ENCODE measurements around the gene SLC6A1.

The SLC6A1 gene

DNA sequence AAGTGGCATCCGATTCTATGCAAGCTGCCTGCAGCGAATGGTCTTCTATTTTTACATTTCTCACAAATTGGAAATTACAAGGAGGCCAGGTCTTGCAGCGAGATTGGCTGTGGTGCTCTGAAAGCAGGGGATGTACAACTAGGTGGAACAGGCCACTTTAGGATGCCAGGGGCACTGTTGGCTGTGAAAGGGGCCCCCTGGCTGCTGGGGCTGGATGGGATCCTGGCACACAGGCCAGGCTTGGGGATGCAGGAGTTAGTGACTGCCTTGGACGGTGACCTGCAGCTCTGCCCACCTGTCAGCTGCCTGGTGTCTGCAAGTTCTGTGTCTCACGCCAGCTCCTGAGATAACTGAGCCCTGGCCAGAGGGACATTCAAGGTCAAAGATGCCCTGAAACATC lies 4.6 kb downstream of the SLC6A1 start:
- DNase-seq (ENCODE audit: low read depth) = no peak
- H3K4me3 ChIP-seq (ENCODE audit: low read depth, low read length) = no peak overlapping the region
- TF ChIP-seq, protein P1, sequence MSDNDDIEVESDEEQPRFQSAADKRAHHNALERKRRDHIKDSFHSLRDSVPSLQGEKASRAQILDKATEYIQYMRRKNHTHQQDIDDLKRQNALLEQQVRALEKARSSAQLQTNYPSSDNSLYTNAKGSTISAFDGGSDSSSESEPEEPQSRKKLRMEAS (IDR thresholded peaks at IDR 0.05; ENCODE audit: low read depth, low read length) = no peak
- TF ChIP-seq POLR2A (IDR thresholded peaks at IDR 0.05; ENCODE audit: extremely low read depth, insufficient read length) = no peak
- TF ChIP-seq MYC (IDR thresholded peaks at IDR 0.05; ENCODE audit: low read depth, low read length) = no peak
- TF ChIP-seq, protein P2, sequence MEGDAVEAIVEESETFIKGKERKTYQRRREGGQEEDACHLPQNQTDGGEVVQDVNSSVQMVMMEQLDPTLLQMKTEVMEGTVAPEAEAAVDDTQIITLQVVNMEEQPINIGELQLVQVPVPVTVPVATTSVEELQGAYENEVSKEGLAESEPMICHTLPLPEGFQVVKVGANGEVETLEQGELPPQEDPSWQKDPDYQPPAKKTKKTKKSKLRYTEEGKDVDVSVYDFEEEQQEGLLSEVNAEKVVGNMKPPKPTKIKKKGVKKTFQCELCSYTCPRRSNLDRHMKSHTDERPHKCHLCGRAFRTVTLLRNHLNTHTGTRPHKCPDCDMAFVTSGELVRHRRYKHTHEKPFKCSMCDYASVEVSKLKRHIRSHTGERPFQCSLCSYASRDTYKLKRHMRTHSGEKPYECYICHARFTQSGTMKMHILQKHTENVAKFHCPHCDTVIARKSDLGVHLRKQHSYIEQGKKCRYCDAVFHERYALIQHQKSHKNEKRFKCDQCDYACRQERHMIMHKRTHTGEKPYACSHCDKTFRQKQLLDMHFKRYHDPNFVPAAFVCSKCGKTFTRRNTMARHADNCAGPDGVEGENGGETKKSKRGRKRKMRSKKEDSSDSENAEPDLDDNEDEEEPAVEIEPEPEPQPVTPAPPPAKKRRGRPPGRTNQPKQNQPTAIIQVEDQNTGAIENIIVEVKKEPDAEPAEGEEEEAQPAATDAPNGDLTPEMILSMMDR (IDR thresholded peaks at IDR 0.05; ENCODE audit: low read depth, low read length) = no peak

DNA sequence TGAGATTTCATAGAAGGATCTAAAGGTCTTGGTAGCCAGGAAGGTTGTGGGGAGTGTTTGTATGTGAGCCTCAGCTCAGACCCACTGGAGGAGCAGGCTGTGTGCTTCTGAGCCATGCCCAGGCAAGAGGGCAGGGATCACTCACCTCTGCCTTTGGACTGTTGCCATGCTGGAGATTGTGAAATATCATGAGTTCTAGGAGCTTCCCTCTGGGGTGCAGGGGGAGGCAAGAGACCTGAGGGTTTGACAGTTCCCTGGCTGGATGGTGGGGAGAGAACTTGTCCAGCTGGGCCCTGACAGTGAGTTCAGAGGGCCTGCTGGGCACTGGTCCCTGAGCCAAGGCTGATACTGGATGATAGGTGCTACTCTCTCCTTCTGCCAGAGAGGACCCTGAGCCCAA lies 6.0 kb downstream of the SLC6A1 start:
- no peak for DNase-seq (ENCODE audit: low read depth)
- no peak overlapping the region for H3K4me3 ChIP-seq (ENCODE audit: low read depth, low read length)
- TF ChIP-seq MYC (IDR thresholded peaks at IDR 0.05; ENCODE audit: low read depth, low read length) = no peak
- TF ChIP-seq, protein P1 (IDR thresholded peaks at IDR 0.05; ENCODE audit: low read depth, low read length) = no peak
- TF ChIP-seq, protein P2 (IDR thresholded peaks at IDR 0.05; ENCODE audit: low read depth, low read length) = no peak
- TF ChIP-seq POLR2A (IDR thresholded peaks at IDR 0.05; ENCODE audit: extremely low read depth, insufficient read length) = no peak

DNA sequence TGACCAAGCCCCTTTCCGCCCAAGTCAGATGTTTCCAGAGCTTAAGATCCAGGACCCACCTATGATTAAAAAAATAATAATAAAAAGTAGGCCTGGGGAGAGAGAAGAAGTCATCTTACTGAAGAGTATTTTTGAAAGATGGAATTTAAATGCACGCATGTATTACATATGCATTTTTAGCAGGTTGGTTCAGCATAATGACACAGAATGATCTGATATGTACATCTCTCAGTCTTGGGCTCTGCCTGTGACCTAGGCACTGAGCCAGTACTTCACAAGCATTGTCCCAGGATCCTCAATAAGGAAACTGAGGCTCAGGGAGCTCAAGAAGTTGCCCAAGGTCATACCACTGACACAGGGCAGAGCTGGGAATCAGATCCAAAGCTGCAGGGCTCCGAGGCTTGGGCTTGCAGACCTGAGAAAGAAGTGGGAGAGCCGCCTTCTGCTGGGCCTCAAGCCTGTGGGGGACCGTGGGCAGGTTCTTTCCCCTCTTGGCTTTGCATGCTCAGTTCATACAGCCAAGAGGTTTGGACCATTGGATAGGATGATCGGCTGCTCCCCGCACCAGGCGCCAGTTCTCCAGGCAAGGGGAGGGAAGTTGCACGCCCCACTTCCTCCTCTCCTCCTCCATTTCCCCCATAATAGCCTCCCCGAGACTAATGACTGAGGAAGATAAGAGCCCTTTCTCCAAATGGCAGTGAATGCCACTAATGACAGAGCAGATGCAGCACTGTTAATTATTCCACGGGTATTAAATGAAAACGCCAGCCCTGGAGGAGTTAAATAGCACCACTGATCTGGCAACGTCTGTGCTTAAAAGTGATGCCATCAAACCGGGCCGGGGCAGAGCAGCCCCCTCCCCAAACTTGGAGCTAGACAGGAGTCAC lies 6.9 kb downstream of the SLC6A1 start:
- TF ChIP-seq MYC (IDR thresholded peaks at IDR 0.05; ENCODE audit: low read depth, low read length) = no peak
- H3K4me3 ChIP-seq (ENCODE audit: low read depth, low read length) = no peak overlapping the region
- DNase-seq (ENCODE audit: low read depth) = no peak

DNA sequence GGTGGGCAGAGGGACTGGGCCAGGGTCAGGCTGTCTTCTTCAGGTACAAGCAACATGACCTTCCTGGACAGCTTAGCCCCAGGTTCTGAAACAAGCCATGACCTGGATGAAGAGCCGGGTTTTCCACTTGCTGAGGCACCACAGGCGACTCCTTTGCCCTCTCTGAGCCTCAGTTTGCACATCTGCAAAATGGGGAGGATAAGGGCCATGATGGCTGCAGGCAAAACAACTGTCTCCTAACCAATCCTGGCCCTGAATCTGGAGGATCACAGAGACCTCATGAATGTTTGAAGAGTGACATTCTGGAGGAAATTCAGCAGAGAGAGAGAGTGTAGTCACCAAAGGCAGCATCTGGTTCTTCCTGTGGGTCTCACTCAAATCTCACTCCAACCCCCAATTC lies 8.0 kb downstream of the SLC6A1 start:
- no peak for DNase-seq (ENCODE audit: low read depth)
- H3K4me3 ChIP-seq (ENCODE audit: low read depth, low read length) = no peak overlapping the region
- TF ChIP-seq, protein P2 (IDR thresholded peaks at IDR 0.05; ENCODE audit: low read depth, low read length) = no peak
- TF ChIP-seq POLR2A (IDR thresholded peaks at IDR 0.05; ENCODE audit: extremely low read depth, insufficient read length) (no peak), MYC (IDR thresholded peaks at IDR 0.05; ENCODE audit: low read depth, low read length) (no peak)
- TF ChIP-seq, protein P1 (IDR thresholded peaks at IDR 0.05; ENCODE audit: low read depth, low read length) = no peak

DNA sequence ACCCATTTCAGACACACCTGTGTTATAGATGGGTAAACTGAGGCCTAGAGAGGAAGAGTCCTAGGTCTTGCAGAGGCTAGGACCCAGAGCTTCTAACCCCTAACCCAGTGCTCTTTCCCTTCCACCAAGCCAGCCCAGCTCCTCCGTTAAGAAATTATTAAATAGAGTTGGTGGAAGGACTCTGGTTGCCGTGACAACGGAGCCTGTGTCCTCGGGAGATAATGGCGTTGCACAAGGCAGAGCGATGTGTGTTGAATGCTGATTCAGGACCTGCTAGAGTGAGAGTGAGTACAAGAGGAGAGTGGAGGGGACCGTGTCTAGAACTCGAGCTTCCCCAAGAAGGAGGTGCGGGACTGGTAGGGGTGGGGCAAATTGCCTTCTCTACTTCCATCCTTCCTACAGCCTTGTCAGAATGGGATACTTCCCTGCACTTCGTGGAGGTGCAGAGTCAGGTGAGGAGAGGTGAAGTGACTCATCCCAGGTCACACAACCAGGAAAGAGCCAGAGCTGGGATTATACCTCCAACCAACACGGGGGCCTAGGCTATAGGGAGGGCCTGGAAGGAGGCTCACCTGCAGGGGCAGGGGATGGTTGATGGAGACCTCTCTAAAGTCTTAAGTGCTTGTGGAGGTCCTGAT lies 8.6 kb downstream of the SLC6A1 start:
- DNase-seq (ENCODE audit: low read depth) = peak; percentile 35
- TF ChIP-seq MYC (IDR thresholded peaks at IDR 0.05; ENCODE audit: low read depth, low read length) (no peak), POLR2A (IDR thresholded peaks at IDR 0.05; ENCODE audit: extremely low read depth, insufficient read length) (no peak)
- TF ChIP-seq, protein P1 (IDR thresholded peaks at IDR 0.05; ENCODE audit: low read depth, low read length) = no peak
- H3K4me3 ChIP-seq (ENCODE audit: low read depth, low read length) = no peak overlapping the region

DNA sequence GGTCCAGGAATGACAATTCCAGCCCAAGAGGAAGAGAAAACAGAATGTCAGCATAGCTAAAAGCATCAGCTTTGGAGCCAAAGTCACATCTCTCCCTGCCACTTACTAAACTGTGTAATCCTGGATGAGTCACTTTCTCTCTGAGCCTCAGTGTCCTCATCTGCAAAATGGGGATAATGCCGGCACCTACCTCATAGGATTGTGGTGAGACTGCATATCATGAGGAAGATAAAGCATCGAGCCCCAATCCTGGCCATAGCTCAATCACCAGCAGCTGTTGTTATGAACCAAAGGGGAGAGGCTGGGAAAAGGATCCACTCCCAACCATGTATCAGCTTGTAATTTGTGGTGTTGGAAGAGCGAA lies 9.1 kb downstream of the SLC6A1 start:
- no peak for DNase-seq (ENCODE audit: low read depth)
- no peak overlapping the region for H3K4me3 ChIP-seq (ENCODE audit: low read depth, low read length)
- TF ChIP-seq POLR2A (IDR thresholded peaks at IDR 0.05; ENCODE audit: extremely low read depth, insufficient read length) = no peak
- TF ChIP-seq, protein P1 (IDR thresholded peaks at IDR 0.05; ENCODE audit: low read depth, low read length) = no peak
- TF ChIP-seq MYC (IDR thresholded peaks at IDR 0.05; ENCODE audit: low read depth, low read length) = no peak
- TF ChIP-seq, protein P2 (IDR thresholded peaks at IDR 0.05; ENCODE audit: low read depth, low read length) = no peak

All from NB4 (cell line).